Measurements from ENCODE around the gene PLCB2. TPM values are rescaled to one million over a fixed set of nuclear protein-coding genes. Genes with fewer than 3 reads are reported as not detected.
A peak's percentile ranks its signal among the peaks of the same experiment; 100 is the strongest.

Gene PLCB2
- total RNA-seq, 1 donor from 2014 or later = 3.7 TPM

DNA sequence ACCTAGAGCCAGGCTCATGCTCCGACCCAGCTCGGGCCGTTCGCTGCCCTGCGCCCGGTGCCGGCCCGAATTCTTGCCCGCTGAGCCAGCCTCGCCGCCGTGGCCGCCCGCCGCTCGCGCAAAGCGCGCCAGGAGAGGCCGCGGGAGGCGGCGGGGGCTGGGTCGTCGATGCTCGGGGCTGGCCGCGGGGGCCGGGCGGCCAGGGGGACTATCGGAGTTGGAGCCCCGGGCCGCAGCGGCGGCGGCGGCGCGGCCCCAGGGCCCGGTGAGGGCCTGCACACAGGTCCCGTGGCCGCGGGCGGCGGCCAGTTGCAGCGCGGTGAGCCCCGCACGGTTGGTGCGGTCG lies 26.0 kb downstream of the PLCB2 start:
- no peaks in the 10 kb centered on the region for H3K9me3 ChIP-seq (ENCODE audit: insufficient read depth, low read depth, low read length)
- H3K27me3 Mint-ChIP-seq (ENCODE audit: low read depth, unreplicated experiment) = peaks cover 48% of the 10 kb centered on the region
- H3K4me3 ChIP-seq (ENCODE audit: insufficient read depth, low read depth, low read length) = no peak overlapping the region
- H3K79me2 ChIP-seq (ENCODE audit: insufficient read depth, low read length) = no peaks in the 10 kb centered on the region
- no peaks in the 10 kb centered on the region for H3K9me3 Mint-ChIP-seq (ENCODE audit: unreplicated experiment)
- peaks cover 24% of the 10 kb centered on the region for H3K4me1 ChIP-seq (ENCODE audit: insufficient read depth, low read length)
- no peaks in the 10 kb centered on the region for H3K36me3 Mint-ChIP-seq (ENCODE audit: low read depth, unreplicated experiment)
- H3K27ac ChIP-seq (ENCODE audit: low read depth, low read length) = no peak overlapping the region
- DNase-seq (ENCODE audit: low read depth) (no peak), FAIRE-seq (no peak)
- TF ChIP-seq, protein P1, sequence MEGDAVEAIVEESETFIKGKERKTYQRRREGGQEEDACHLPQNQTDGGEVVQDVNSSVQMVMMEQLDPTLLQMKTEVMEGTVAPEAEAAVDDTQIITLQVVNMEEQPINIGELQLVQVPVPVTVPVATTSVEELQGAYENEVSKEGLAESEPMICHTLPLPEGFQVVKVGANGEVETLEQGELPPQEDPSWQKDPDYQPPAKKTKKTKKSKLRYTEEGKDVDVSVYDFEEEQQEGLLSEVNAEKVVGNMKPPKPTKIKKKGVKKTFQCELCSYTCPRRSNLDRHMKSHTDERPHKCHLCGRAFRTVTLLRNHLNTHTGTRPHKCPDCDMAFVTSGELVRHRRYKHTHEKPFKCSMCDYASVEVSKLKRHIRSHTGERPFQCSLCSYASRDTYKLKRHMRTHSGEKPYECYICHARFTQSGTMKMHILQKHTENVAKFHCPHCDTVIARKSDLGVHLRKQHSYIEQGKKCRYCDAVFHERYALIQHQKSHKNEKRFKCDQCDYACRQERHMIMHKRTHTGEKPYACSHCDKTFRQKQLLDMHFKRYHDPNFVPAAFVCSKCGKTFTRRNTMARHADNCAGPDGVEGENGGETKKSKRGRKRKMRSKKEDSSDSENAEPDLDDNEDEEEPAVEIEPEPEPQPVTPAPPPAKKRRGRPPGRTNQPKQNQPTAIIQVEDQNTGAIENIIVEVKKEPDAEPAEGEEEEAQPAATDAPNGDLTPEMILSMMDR (IDR thresholded peaks at IDR 0.05; ENCODE audit: insufficient read depth, low read depth, low read length) = no peak
- no peak for TF ChIP-seq EZH2 (IDR thresholded peaks at IDR 0.05; ENCODE audit: insufficient read depth, low read length)
- H3K9ac ChIP-seq (ENCODE audit: low read length) = no peak overlapping the region
- no peak overlapping the region for H3K4me3 Mint-ChIP-seq (ENCODE audit: unreplicated experiment)
- H3K27ac Mint-ChIP-seq (ENCODE audit: unreplicated experiment) = no peak overlapping the region
- H3K4me1 Mint-ChIP-seq (ENCODE audit: low read depth, unreplicated experiment) = peaks cover 16% of the 10 kb centered on the region
- peak overlapping the region; percentile 83 for H3K4me2 ChIP-seq (ENCODE audit: low read length)
- H3K27me3 ChIP-seq (ENCODE audit: insufficient read depth, low read length) = peaks cover 50% of the 10 kb centered on the region
- peak overlapping the region; percentile 75 for H2AFZ ChIP-seq (ENCODE audit: low read depth, low read length)
- no peaks in the 10 kb centered on the region for H3K36me3 ChIP-seq (ENCODE audit: insufficient read depth, low read length)
- no peaks in the 10 kb centered on the region for H4K20me1 ChIP-seq (ENCODE audit: insufficient read depth, low read length)

DNA sequence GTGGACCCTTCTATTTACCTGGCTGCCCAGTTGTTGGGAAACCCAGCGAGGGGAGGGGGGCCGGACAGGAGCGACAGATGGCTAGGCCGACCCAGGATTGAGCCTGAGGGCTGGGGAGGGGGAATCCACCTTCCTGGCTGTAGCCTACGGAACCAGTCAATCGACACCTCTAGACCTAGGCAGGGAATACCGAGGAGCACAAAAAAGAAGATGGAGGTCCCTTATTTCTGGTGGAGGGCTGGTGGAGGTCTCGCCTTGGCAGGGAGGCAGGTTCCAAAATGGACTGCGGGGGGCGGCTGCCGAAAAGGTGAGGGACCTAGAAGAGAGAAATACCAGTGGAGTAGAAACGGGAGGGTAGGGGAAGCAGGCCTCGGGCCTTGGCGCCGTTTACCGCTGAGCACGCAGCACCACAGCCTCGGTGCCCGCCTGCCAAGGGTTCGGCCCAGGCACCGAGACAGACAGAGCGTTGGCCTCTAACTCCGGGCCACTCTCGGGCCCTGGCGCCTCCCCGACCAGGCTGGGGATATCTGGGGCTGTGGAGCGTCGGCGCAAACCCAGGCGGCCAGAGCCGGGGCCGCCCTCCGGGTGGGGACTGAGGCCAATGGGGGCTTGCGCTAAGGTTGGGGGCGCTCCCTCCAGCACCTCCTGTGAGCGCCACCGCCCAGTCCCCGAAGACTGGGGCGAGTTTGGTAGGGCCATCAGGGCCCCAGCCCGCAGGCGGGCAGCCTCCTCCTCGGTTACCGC lies 26.5 kb downstream of the PLCB2 start:
- TF ChIP-seq, protein P1 (IDR thresholded peaks at IDR 0.05; ENCODE audit: insufficient read depth, low read depth, low read length) = no peak
- TF ChIP-seq EZH2 (IDR thresholded peaks at IDR 0.05; ENCODE audit: insufficient read depth, low read length) = peak; percentile 10
- FAIRE-seq = no peak
- H3K27ac Mint-ChIP-seq (ENCODE audit: unreplicated experiment) = no peak overlapping the region
- H3K27ac ChIP-seq (ENCODE audit: low read depth, low read length) = no peak overlapping the region
- no peaks in the 10 kb centered on the region for H3K9me3 ChIP-seq (ENCODE audit: insufficient read depth, low read depth, low read length)
- H3K4me2 ChIP-seq (ENCODE audit: low read length) = peak overlapping the region; percentile 83
- no peaks in the 10 kb centered on the region for H3K79me2 ChIP-seq (ENCODE audit: insufficient read depth, low read length)
- no peak overlapping the region for H3K4me3 ChIP-seq (ENCODE audit: insufficient read depth, low read depth, low read length)
- H3K36me3 ChIP-seq (ENCODE audit: insufficient read depth, low read length) = no peaks in the 10 kb centered on the region
- H3K9ac ChIP-seq (ENCODE audit: low read length) = no peak overlapping the region
- no peaks in the 10 kb centered on the region for H3K9me3 Mint-ChIP-seq (ENCODE audit: unreplicated experiment)
- peaks cover 49% of the 10 kb centered on the region for H3K27me3 Mint-ChIP-seq (ENCODE audit: low read depth, unreplicated experiment)
- H3K4me1 Mint-ChIP-seq (ENCODE audit: low read depth, unreplicated experiment) = peaks cover 13% of the 10 kb centered on the region
- no peak for DNase-seq (ENCODE audit: low read depth)
- H3K36me3 Mint-ChIP-seq (ENCODE audit: low read depth, unreplicated experiment) = no peaks in the 10 kb centered on the region
- H2AFZ ChIP-seq (ENCODE audit: low read depth, low read length) = no peak overlapping the region
- H3K4me1 ChIP-seq (ENCODE audit: insufficient read depth, low read length) = peaks cover 22% of the 10 kb centered on the region
- no peaks in the 10 kb centered on the region for H4K20me1 ChIP-seq (ENCODE audit: insufficient read depth, low read length)
- H3K27me3 ChIP-seq (ENCODE audit: insufficient read depth, low read length) = peaks cover 50% of the 10 kb centered on the region
- H3K4me3 Mint-ChIP-seq (ENCODE audit: unreplicated experiment) = no peak overlapping the region

Measured in astrocyte (in vitro differentiated cells and primary cell).